ENCODE results near the gene CTXN2. TPM values are rescaled to one million over a fixed set of nuclear protein-coding genes. Genes with fewer than 3 reads are reported as not detected.

CTXN2 gene
- not detected for total RNA-seq

- DNase-seq = no peak
These were observed at the start of gene CTXN2 for GRCh38 chr15:48191574-48192225. Gene CTXN2, plus strand, starts transcription at chr15:48191665. Its CDS starts 9,636 bp downstream, at chr15:48201301.

GRCh38 chr15:48143856-48144255, 47.6 kb upstream of the CTXN2 start:
- DNase-seq = no peak

DNA sequence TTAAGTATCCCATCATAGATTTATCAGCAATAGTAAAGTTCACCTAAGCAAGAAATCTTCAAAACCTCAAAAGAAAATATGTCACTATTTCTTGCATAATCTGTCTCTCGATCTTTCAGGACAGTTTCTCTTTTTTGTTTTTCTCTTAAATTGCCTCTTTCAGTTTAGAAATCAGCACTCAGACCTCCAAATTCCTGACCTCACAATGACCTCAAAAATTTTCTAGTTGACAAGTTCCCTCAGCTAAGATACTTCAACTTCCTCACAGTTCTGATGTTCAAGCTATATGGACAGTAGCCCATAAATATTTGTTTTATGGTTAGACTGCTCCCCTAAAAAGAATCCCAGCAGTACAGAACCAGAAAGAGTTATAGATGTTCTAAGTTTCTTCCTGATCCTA, 46.6 kb upstream of the CTXN2 start:
- no peak for DNase-seq

DNA sequence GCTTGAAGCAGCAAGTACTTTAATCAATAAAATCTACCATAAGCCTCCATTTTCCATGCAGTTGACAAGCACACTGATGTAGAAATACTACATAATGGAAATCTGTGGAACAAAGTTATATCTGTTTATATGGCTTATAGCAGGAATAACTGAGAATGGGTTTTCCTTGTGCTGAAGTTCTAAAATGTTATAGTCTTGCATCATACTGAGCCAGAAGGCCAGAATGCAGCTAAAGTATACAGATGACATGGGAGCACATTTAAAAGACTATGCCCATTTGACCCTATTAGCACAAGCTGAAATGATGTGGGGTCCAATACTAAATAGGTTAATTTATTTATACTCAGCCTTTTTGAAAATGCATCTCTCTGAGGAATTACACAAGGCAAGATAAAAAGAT, 45.5 kb upstream of the CTXN2 start:
- DNase-seq = no peak

- no peak for DNase-seq
These were observed 44.1 kb upstream of the CTXN2 start for GRCh38 chr15:48147358-48147757.

DNA sequence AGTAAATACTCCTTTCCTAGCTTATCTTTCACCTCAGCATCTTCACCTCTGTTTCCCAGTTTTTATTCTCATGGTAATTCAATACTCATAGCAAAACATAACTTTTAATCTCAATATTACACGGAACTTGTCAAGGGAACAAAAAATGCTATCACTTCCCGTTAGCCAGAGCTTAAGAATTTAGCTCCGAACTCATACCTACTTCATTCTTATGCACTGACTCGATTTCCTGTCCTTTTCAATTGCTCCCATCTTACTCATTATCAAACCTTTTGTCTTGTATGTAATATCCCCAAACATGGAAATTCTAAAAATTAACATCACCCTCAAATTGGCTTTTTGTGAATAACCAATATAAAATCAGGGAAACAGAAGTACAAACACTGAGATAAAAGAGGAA, 41.6 kb upstream of the CTXN2 start:
- DNase-seq = no peak

DNA sequence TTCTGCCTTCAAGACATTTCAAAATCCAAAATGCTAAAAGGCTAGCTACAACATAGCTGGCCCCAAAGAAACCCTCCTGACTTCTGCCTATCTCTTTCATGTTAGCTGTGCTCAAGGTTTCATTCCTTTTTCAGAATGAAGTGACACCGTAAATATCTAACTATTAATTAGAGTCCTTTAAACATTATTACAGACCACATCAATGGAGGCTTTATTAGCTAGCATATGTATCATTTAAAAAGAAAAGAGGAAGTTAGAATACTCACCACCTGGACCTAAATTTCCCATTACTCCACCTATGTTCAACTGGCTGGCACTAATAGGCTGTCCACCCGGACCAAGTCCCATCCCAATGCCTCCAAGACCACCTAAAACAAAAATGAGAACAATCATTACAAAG, 37.9 kb upstream of the CTXN2 start:
- DNase-seq = no peak

DNA sequence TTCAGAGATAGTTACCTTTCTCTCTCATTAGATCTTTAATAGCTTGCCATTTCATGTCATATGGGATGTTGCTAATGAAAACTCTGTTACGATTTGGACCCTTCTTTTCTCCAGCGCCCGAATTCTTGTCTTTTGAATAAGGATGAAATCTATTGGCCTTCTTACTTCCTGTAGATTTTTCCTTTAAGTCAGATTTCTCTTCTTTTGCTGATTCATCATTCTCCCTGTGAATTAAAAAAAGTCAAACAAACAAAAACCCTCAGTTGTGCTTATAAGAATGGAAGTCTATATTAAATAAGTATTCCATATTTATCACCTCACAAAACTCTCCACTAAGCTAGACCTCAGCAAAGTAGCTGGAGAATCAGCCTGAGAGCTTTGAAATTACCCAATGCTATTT, 22.8 kb upstream of the CTXN2 start:
- no peak for DNase-seq

- DNase-seq = no peak
These were observed 20.5 kb upstream of the CTXN2 start for GRCh38 chr15:48170981-48171380.

GRCh38 chr15:48175126-48175525, 16.3 kb upstream of the CTXN2 start:
- DNase-seq = no peak

- no peak for DNase-seq
These were observed 15.4 kb upstream of the CTXN2 start for GRCh38 chr15:48176112-48176511.

GRCh38 chr15:48176957-48177356, 14.5 kb upstream of the CTXN2 start:
- no peak for DNase-seq

DNA sequence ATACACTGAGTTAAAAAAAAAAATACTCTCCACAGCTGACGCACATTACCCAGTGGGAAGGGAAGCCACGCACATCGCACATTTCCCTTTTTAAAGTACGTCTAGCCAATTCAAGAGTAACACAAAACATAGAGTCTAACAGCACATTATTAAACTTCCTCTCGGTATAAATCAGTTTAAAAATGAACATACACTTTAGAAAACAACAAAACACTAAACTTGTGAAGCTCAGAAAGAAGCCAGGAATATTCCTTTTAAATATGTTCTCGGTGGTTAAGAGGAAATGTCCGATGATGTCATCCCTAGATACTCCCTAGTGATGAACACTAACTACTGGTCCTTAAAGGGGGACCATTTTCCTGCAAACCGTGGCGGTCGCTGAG, 14.1 kb upstream of the CTXN2 start:
- DNase-seq = peak; percentile 57

GRCh38 chr15:48177766-48178647, 13.5 kb upstream of the CTXN2 start, which contains the start of gene MYEF2:
Gene MYEF2, minus strand, starts transcription at chr15:48178295. Its CDS starts 58 bp downstream, at chr15:48178237.
- peak; percentile 74 for DNase-seq

- no peak for DNase-seq
These were observed 12.9 kb upstream of the CTXN2 start for GRCh38 chr15:48178648-48178931.

DNA sequence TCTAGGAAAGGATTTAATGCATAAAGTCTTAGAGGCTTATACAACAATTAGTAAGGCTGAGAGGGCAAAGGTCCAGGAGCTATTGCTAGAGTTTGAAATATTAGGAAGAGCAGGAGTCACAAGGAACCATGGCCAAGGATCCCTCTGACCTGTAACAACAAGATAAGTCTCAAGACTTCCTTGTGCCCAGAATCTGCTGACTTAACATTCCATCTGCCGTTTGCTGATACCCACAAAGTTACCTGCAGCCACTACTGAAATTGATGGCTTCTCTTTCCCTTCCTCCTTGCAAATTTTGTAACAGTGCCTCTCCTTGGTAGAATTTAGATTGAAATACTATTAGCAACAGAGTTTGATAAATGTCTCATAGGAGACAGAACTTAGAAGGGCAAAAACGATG, 8.7 kb upstream of the CTXN2 start:
- DNase-seq = no peak

- DNase-seq = no peak
These were observed 5.9 kb upstream of the CTXN2 start for GRCh38 chr15:48185529-48185928.

GRCh38 chr15:48186271-48186670, 5.2 kb upstream of the CTXN2 start:
- DNase-seq = no peak

GRCh38 chr15:48190932-48191573, 412 bp upstream of the CTXN2 start:
- DNase-seq = peak; percentile 93

DNA sequence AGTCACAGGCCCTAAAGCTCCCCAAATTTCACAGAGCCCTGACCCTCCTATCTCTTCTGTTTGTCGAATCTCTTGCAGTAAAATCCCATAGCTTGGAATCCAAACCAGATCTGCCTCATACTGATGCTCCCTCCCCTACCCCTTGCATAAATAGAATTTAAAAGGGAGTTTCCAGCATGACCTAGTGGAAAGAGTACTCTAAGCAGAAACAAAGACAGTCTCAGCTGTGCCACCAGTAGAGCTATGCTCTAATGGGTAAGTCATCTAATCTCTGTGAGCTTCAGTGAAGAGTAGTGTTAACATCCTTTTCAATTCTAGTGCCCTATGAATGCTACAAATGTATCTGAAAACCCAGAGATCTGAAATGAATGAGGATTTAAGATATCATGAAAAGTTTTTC, 10.6 kb downstream of the CTXN2 start:
- DNase-seq = no peak

- no peak for DNase-seq
These were observed 14.5 kb downstream of the CTXN2 start, which contains the start of gene SLC12A1 for GRCh38 chr15:48205981-48206380. Gene SLC12A1, plus strand, starts transcription at chr15:48206302. Its CDS starts 1,418 bp downstream, at chr15:48207720.

- no peak for DNase-seq
These were observed 29.8 kb downstream of the CTXN2 start for GRCh38 chr15:48221261-48221660.

DNA sequence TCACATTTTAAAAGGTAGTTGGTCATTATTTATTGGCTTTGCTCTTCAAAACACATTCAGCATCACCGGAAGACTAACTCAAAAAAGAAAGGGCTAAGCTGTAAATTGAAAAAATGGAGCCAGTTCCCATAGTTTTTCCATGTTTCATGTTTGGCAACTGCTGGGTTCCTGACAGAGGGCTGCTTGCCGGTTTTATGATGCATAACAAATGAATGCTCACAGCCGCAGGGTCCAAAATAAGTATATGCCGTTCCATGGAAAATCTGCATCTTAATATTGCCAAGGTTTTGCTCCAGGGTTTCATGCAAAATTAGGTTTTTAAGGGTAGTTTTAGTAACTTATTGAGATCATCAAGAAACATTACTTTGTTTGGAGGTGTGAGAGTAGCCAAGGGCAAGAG, 30.4 kb downstream of the CTXN2 start:
- DNase-seq = peak; percentile 0

Data from tongue (tissue), 2 donors.